ENCODE results near the gene ASMT. TPM values are rescaled to one million over a fixed set of nuclear protein-coding genes. Genes with fewer than 3 reads are reported as not detected.
A peak's percentile ranks its signal among the peaks of the same experiment; 100 is the strongest.

The ASMT gene
- total and polyA plus RNA-seq, 5 donors from 2014 or later, result 0.19 to 1.00 (median 0.91) TPM; not detected in 2

DNA sequence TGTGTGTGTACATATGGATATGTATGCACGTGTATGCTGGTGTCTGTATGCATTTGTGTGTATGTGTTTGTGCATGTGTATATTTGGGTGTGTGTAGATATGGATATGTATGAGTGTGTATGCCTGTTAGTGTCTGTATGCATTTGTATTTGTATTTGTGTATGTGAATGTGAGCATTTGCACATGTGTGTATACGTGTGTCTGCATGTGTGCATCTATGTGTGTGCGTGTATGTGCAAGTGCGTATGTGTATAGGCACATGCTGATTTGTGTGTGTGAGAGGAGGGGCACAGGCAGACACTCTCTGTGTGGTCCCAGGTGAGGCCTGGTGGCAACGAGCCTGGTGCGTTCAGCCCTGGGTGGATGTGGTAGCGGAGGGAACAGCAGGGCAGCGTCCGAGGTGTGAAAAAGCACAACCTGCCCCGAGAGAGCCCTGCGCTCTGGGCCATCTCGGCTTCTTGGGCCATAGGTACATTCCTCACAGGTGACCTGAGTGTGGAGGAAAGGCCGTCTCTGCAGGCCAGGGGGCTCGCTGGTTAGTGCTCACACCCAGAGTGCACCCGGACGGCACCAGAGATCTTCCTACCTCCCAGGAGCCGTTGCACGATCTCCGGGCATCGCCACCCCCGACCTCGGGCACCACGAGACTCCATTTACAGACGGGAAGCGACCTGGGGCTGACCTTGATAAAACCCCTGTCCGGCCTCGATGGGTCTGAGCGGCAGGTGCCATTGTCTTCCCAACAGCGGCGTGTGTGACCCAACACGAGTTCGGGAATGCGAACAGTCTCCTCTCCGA is 45.0 kb downstream of the ASMT start:
- H3K9me3 ChIP-seq (ENCODE audit: control insufficient read depth in 2 of 2, low read length in 2 of 2), result no peaks in the 10 kb centered on the region
- Mint-ChIP-seq H3K4me1 (peaks cover 21 to 66% (median 38%) of the 10 kb centered on the region in 4 donors), H3K9me3 (peaks cover 0 to 4% (median 0%) of the 10 kb centered on the region in 7 donors), H3K27me3 (no peaks in the 10 kb centered on the region), H3K36me3 (peaks cover 14% of the 10 kb centered on the region), H3K27ac (peak overlapping the region; percentile 45 to 96 (median 68)), H3K4me3 (peak overlapping the region; percentile 96 to 99 (median 98))
- peak overlapping the region; percentile 78 for H3K4me3 ChIP-seq (ENCODE audit: low read depth, low read length)
- H3K27ac ChIP-seq (ENCODE audit: insufficient read depth, low read length, poor library complexity, severe bottlenecking), result peak overlapping the region; percentile 97
- peaks cover 31% of the 10 kb centered on the region for H3K4me1 ChIP-seq (ENCODE audit: control insufficient read depth, insufficient read depth, low read length, poor library complexity, severe bottlenecking)
- H3K27me3 ChIP-seq (ENCODE audit: control insufficient read depth, insufficient read depth, low read length), result no peaks in the 10 kb centered on the region
- DNase-seq (no peak), ATAC-seq (ENCODE audit: low read depth in 2 of 2) (no peak)
- H3K36me3 ChIP-seq (ENCODE audit: control insufficient read depth, insufficient read depth, low read length), result no peaks in the 10 kb centered on the region

DNA sequence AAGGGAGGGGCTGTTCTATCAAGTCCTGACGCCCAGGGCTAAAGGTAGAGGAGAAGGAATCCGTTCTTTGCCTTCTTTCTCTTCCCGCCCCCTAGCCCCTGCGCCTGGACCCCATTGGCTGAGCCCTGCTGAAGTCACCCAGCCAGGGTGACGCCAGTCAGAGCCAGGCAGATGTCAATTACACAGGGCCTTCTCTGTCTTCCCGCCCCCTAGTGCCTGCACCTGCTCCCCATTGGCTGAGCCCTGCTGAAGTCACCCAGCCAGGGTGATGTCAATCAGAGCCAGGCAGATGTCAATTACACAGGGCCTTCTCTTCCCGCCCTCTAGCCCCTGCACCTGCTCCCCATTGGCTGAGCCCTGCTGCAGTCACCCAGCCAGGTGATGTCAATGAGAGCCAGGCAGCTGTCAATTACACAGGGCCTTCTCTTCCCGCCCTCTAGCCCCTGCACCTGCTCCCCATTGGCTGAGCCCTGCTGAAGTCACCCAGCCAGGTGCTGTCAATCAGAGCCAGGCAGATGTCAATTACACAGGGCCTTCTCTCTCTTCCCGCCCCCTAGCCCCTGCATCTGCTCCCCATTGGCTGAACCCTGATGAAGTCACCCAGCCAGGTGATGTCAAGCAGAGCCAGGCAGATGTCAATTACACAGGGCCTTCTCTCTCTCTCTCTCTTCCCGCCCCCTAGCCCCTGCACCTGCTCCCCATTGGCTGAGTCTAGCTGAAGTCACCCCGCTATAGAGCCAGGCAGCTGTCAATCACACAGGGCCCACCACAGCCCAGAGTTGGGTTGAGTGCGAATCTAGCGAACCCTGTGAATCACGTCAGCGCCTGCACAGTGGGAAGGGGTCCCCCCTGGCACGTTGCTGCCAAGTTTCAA is 46.4 kb downstream of the ASMT start:
- Mint-ChIP-seq H3K9me3 (peaks cover 0 to 4% (median 0%) of the 10 kb centered on the region in 7 donors), H3K4me3 (peak overlapping the region; percentile 87 to 95 (median 91)), H3K27ac (peak overlapping the region; percentile 71 to 99 (median 94)), H3K27me3 (no peaks in the 10 kb centered on the region), H3K36me3 (peaks cover 23% of the 10 kb centered on the region), H3K4me1 (peaks cover 15 to 76% (median 42%) of the 10 kb centered on the region in 4 donors)
- ATAC-seq (ENCODE audit: low read depth in 2 of 2) (peak in 1 of 2 donors; percentile 91), DNase-seq (peak; percentile 81 to 99 (median 89))
- H3K9me3 ChIP-seq (ENCODE audit: control insufficient read depth in 2 of 2, low read length in 2 of 2), result no peaks in the 10 kb centered on the region
- peak overlapping the region; percentile 97 for H3K27ac ChIP-seq (ENCODE audit: insufficient read depth, low read length, poor library complexity, severe bottlenecking)
- H3K4me3 ChIP-seq (ENCODE audit: low read depth, low read length), result peak overlapping the region; percentile 79
- H3K27me3 ChIP-seq (ENCODE audit: control insufficient read depth, insufficient read depth, low read length), result no peaks in the 10 kb centered on the region
- peaks cover 9% of the 10 kb centered on the region for H3K36me3 ChIP-seq (ENCODE audit: control insufficient read depth, insufficient read depth, low read length)
- peaks cover 31% of the 10 kb centered on the region for H3K4me1 ChIP-seq (ENCODE audit: control insufficient read depth, insufficient read depth, low read length, poor library complexity, severe bottlenecking)

DNA sequence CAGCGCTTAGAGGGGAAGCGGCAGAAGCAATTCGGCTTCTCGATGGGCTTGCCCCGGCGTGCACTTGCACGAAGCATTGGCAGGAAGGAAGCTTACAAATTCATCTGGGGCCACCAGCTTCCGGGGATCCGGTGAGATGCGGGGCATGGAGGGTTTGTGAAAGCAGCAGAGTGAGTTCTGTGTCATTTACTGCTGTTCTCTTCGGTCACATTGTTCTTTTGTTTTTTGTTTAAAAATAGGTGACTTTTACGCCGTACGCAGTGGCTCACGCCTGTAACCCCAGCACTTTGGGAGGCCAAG is 47.0 kb downstream of the ASMT start:
- peak overlapping the region; percentile 97 for H3K27ac ChIP-seq (ENCODE audit: insufficient read depth, low read length, poor library complexity, severe bottlenecking)
- peak overlapping the region; percentile 79 for H3K4me3 ChIP-seq (ENCODE audit: low read depth, low read length)
- Mint-ChIP-seq H3K27ac (peak overlapping the region in 2 of 3 donors; percentile 94 to 99), H3K36me3 (peaks cover 28% of the 10 kb centered on the region), H3K27me3 (no peaks in the 10 kb centered on the region), H3K4me3 (peak overlapping the region; percentile 87 to 95 (median 91)), H3K9me3 (peaks cover 0 to 4% (median 0%) of the 10 kb centered on the region in 7 donors), H3K4me1 (peaks cover 14 to 78% (median 45%) of the 10 kb centered on the region in 4 donors)
- peaks cover 27% of the 10 kb centered on the region for H3K4me1 ChIP-seq (ENCODE audit: control insufficient read depth, insufficient read depth, low read length, poor library complexity, severe bottlenecking)
- peaks cover 13% of the 10 kb centered on the region for H3K36me3 ChIP-seq (ENCODE audit: control insufficient read depth, insufficient read depth, low read length)
- no peaks in the 10 kb centered on the region for H3K9me3 ChIP-seq (ENCODE audit: control insufficient read depth in 2 of 2, low read length in 2 of 2)
- H3K27me3 ChIP-seq (ENCODE audit: control insufficient read depth, insufficient read depth, low read length), result no peaks in the 10 kb centered on the region
- no peak for DNase-seq
- peak in 1 of 2 donors; percentile 44 for ATAC-seq (ENCODE audit: low read depth in 2 of 2)

DNA sequence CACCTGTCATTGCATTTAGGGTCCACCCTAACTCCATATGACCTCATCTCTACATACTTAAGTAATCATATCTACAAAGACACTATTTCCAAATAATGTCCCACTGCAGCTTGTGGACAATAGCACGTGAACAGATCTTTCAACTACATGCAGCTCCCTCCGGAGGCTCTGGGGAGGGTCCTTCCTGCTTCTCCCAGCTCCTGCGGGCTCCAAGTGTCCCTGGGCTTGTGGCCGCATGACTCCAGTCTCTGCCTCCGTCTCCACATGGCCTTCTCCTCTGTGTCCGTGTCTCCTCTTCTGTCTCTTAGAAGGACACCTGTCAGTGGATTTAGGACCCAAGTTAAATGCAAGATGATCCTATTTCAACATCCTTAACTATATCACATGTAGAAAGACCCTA is 52.7 kb downstream of the ASMT start:
- Mint-ChIP-seq H3K4me3 (peak overlapping the region in 1 of 4 donors; percentile 69), H3K9me3 (no peaks in the 10 kb centered on the region), H3K4me1 (peaks cover 13 to 56% (median 30%) of the 10 kb centered on the region in 4 donors), H3K27ac (peak overlapping the region in 1 of 3 donors; percentile 15), H3K27me3 (no peaks in the 10 kb centered on the region), H3K36me3 (peaks cover 43% of the 10 kb centered on the region)
- Histone ChIP-seq H3K36me3 (ENCODE audit: control insufficient read depth, insufficient read depth, low read length) (peaks cover 22% of the 10 kb centered on the region), H3K9me3 (ENCODE audit: control insufficient read depth in 2 of 2, low read length in 2 of 2) (no peaks in the 10 kb centered on the region), H3K27me3 (ENCODE audit: control insufficient read depth, insufficient read depth, low read length) (no peaks in the 10 kb centered on the region), H3K27ac (ENCODE audit: insufficient read depth, low read length, poor library complexity, severe bottlenecking) (no peak overlapping the region), H3K4me3 (ENCODE audit: low read depth, low read length) (no peak overlapping the region), H3K4me1 (ENCODE audit: control insufficient read depth, insufficient read depth, low read length, poor library complexity, severe bottlenecking) (peaks cover 6% of the 10 kb centered on the region)
- no peak for DNase-seq
- ATAC-seq (ENCODE audit: low read depth in 2 of 2), result no peak

DNA sequence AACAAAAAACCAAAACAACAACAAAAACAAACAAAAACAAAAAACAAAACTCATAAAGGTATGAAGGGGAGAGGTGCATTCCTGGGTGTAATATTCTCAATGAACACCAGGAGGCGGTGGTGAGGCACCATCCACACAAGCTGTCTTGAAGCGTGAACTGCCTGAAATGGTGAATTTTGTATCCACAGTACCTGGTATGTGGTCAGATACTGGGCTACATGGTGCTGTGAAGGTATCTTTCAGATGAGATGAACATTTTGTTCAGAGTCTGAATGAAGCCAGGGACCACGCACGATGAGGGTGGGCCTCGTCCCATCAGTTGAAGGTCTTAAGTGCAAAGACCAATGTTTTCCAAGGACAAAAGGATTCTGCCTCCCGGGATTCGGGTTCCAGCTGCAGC is 58.5 kb downstream of the ASMT start:
- Histone ChIP-seq H3K4me1 (ENCODE audit: control insufficient read depth, insufficient read depth, low read length, poor library complexity, severe bottlenecking) (no peaks in the 10 kb centered on the region), H3K4me3 (ENCODE audit: low read depth, low read length) (no peak overlapping the region), H3K27me3 (ENCODE audit: control insufficient read depth, insufficient read depth, low read length) (no peaks in the 10 kb centered on the region), H3K36me3 (ENCODE audit: control insufficient read depth, insufficient read depth, low read length) (peaks cover 5% of the 10 kb centered on the region), H3K27ac (ENCODE audit: insufficient read depth, low read length, poor library complexity, severe bottlenecking) (no peak overlapping the region), H3K9me3 (ENCODE audit: control insufficient read depth in 2 of 2, low read length in 2 of 2) (no peaks in the 10 kb centered on the region)
- ATAC-seq (ENCODE audit: low read depth in 2 of 2), result no peak
- Mint-ChIP-seq H3K4me3 (no peak overlapping the region), H3K36me3 (peaks cover 17% of the 10 kb centered on the region), H3K9me3 (peaks cover 0 to 4% (median 0%) of the 10 kb centered on the region in 7 donors), H3K27ac (no peak overlapping the region), H3K4me1 (peaks cover 10 to 15% (median 11%) of the 10 kb centered on the region in 4 donors), H3K27me3 (no peaks in the 10 kb centered on the region)
- DNase-seq, result peak; percentile 22 to 66 (median 38)

DNA sequence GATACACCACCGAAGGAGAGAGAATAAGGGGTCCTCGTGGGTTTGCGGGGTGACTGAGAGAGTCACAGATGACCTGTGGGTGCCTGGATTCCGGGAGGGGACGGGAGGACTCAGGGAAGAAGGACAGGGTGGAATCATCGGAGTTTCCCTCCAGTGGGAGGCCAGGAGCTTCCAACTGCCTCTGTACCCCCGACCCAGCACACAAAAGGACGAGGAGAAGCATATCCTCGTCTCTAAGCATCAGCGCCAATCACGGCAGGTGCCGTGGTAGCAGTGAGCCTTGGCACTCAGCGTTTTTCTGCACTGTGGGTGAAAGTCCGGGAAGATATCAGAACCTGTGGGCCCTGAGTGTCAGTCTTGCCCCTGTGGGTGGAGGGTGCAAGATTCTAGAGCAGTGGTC is 62.0 kb downstream of the ASMT start:
- H3K9me3 Mint-ChIP-seq, result peaks cover 0 to 4% (median 0%) of the 10 kb centered on the region in 7 donors
- no peaks in the 10 kb centered on the region for H3K36me3 ChIP-seq (ENCODE audit: control insufficient read depth, insufficient read depth, low read length)
- H3K27ac ChIP-seq (ENCODE audit: insufficient read depth, low read length, poor library complexity, severe bottlenecking), result no peak overlapping the region
- H3K9me3 ChIP-seq (ENCODE audit: control insufficient read depth in 2 of 2, low read length in 2 of 2), result no peaks in the 10 kb centered on the region
- no peaks in the 10 kb centered on the region for H3K4me1 ChIP-seq (ENCODE audit: control insufficient read depth, insufficient read depth, low read length, poor library complexity, severe bottlenecking)
- H3K4me3 Mint-ChIP-seq, result no peak overlapping the region
- no peak overlapping the region for H3K4me3 ChIP-seq (ENCODE audit: low read depth, low read length)
- peaks cover 9 to 29% (median 17%) of the 10 kb centered on the region in 4 donors for H3K4me1 Mint-ChIP-seq
- H3K27me3 Mint-ChIP-seq, result no peaks in the 10 kb centered on the region
- H3K36me3 Mint-ChIP-seq, result peaks cover 6% of the 10 kb centered on the region
- DNase-seq (no peak), ATAC-seq (ENCODE audit: low read depth in 2 of 2) (no peak)
- H3K27me3 ChIP-seq (ENCODE audit: control insufficient read depth, insufficient read depth, low read length), result no peaks in the 10 kb centered on the region
- H3K27ac Mint-ChIP-seq, result no peak overlapping the region

DNA sequence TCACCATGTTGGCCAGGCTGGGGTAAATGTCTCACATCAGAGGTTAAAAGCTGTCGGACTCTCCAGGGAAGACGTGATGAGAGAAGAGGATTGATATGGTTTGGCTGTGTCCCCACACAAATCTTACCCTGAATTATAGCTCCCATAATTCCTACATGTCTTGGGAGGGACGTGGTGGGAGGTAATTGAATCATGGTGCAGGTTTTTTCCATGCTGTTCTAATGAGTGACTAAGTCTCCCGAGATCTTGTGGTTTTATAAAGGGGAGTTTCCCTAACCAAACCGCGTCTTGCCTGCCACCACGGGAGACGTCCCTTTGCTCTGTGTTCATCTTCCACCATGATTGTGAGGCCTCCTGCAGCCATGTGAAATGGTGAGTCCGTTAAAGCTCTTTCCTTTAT is 64.4 kb downstream of the ASMT start:
- Histone ChIP-seq H3K36me3 (ENCODE audit: control insufficient read depth, insufficient read depth, low read length) (no peaks in the 10 kb centered on the region), H3K9me3 (ENCODE audit: control insufficient read depth in 2 of 2, low read length in 2 of 2) (no peaks in the 10 kb centered on the region), H3K4me3 (ENCODE audit: low read depth, low read length) (no peak overlapping the region), H3K4me1 (ENCODE audit: control insufficient read depth, insufficient read depth, low read length, poor library complexity, severe bottlenecking) (no peaks in the 10 kb centered on the region), H3K27me3 (ENCODE audit: control insufficient read depth, insufficient read depth, low read length) (no peaks in the 10 kb centered on the region), H3K27ac (ENCODE audit: insufficient read depth, low read length, poor library complexity, severe bottlenecking) (no peak overlapping the region)
- Mint-ChIP-seq H3K9me3 (peaks cover 0 to 7% (median 0%) of the 10 kb centered on the region in 7 donors), H3K36me3 (peaks cover 8% of the 10 kb centered on the region), H3K27me3 (no peaks in the 10 kb centered on the region), H3K4me1 (peaks cover 5 to 43% (median 27%) of the 10 kb centered on the region in 4 donors), H3K27ac (peak overlapping the region in 1 of 3 donors; percentile 72), H3K4me3 (no peak overlapping the region)
- ATAC-seq (ENCODE audit: low read depth in 2 of 2) (no peak), DNase-seq (no peak)
